ENCODE measurements around the gene GLP1R.

GRCh38 chr6:39005774-39006173, 42.8 kb upstream of the GLP1R start:
- no peak for TF ChIP-seq CTCF (optimal IDR thresholded peaks at IDR 0.05 in 1 of 3, IDR thresholded peaks at IDR 0.05 in 1 of 3, conservative IDR thresholded peaks at IDR 0.05 in 1 of 3; ENCODE audit: extremely low read depth in 1 of 3, insufficient read depth in 2 of 3, low read length in 3 of 3)
- TF ChIP-seq EZH2 (IDR thresholded peaks at IDR 0.05; ENCODE audit: low read length), result no peak

Data from keratinocyte (primary cell).